Measurements from ENCODE around the gene TMEM97.
A peak's percentile ranks its signal among the peaks of the same experiment; 100 is the strongest.

Gene TMEM97

GRCh38 chr17:28367641-28368305, 48.8 kb downstream of the TMEM97 start:
- no peak for DNase-seq

GRCh38 chr17:28368306-28368831, 49.4 kb downstream of the TMEM97 start:
- DNase-seq, result no peak

- DNase-seq, result no peak
Observed at GRCh38 chr17:28368915-28369683, 50.1 kb downstream of the TMEM97 start.

- no peak for DNase-seq
Observed at GRCh38 chr17:28369684-28370034, 50.7 kb downstream of the TMEM97 start.

GRCh38 chr17:28370035-28370743, 51.2 kb downstream of the TMEM97 start, which contains the start of gene VTN:
Gene VTN, minus strand, starts transcription at chr17:28370307. Its CDS starts 104 bp downstream, at chr17:28370203.
- no peak for DNase-seq

GRCh38 chr17:28370744-28371103, 51.7 kb downstream of the TMEM97 start:
- no peak for DNase-seq

- peak; percentile 60 to 70 (median 67) for DNase-seq
Observed at GRCh38 chr17:28371245-28372202, 52.5 kb downstream of the TMEM97 start, which contains the start of gene SARM1. Gene SARM1, plus strand, starts transcription at chr17:28371694. Its CDS starts 339 bp downstream, at chr17:28372033.

GRCh38 chr17:28372203-28372944, 53.4 kb downstream of the TMEM97 start:
- no peak for DNase-seq

- DNase-seq, result no peak
Observed at GRCh38 chr17:28372945-28373274, 53.9 kb downstream of the TMEM97 start.

Measured in activated CD4-positive, CD25-positive, alpha-beta regulatory T cell (primary cell).